ENCODE data around the gene DNAH7. TPM values are rescaled to one million over a fixed set of nuclear protein-coding genes. Genes with fewer than 3 reads are reported as not detected.
"Not testable (repeated sequence)": the region's sequence is repeated elsewhere in the genome, so short reads cannot be mapped to it uniquely, and the experiment has no call there.

Gene DNAH7
- total RNA-seq, 1 experiment from 2014 or later = 1.3 TPM

DNA sequence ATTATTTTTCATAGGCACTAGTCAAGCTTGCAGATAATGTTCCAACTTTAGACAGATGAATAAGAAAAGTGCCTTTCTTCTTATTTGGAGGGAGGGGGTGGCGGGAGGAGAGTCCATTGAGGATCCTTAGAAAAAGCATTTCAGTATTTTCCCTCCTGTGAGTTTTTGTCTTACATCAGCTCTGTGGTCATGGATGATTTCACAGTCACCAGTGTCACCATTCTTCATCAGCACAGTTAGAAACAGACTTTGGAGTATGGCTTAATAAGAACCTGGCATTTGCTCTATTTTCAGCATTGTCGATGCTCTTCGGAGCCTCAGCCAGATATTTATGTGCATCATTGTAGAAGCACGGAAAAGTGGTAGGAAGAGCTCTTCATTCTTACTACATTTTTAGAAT, 341.5 kb downstream of the DNAH7 start:
- DNase-seq (ENCODE audit: low read depth) = no peak

DNA sequence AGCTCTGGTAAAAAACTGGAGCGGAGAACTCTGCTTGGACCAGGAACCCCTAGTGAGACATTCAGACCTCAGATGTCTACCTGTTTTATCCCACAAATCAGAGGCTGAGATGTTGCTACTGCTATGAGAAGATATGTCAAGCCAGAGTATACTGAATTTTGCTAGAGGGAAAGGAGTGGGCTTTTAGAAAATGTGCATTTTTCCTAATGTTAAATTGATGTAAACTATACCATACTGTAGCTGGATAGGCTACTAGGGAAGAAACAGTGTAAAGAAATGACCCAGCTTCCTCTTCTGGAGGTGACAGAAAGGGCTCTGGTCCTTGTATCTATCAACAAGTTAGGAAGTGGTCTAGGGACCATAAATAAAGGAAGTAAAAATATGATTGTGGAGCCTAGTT, 346.6 kb downstream of the DNAH7 start:
- no peak for DNase-seq (ENCODE audit: low read depth)

DNA sequence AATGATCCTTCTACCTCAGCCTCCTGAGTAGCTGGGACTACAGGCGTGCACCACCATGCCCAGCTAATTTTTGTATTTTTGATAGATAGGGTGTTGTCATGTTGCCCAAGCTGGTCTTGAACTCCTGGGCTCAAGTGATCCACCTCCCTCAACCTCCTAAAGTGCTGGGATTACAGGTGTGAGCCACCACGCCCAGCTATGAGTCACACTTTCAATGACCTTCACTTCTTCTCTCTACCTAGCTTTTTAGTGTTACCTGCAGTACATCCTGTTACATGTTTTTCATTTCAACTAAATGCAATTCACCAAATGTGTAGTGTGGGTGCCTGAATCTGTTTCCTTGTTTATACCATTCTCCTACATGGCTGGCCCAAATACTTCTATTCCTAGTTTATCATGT, 347.6 kb downstream of the DNAH7 start:
- DNase-seq (ENCODE audit: low read depth) = no peak

DNA sequence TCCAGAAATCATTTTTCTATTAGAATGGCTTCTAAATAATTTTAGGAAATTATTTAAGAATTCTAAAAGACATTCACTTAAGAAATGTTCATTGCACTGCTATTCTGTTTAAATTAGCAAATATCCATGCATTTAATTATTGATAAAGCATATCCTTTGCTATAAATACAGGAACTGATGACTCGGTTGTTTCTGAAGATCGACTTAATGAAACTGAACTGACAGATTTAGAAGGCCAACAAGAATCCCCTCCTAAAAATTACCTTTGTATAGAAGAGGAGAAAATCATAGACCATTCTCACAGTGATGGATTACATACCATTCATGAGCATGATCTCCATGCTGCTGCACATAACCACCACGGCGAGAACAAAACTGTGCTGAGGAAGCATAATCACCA, 352.2 kb downstream of the DNAH7 start:
- no peak for DNase-seq (ENCODE audit: low read depth)

DNA sequence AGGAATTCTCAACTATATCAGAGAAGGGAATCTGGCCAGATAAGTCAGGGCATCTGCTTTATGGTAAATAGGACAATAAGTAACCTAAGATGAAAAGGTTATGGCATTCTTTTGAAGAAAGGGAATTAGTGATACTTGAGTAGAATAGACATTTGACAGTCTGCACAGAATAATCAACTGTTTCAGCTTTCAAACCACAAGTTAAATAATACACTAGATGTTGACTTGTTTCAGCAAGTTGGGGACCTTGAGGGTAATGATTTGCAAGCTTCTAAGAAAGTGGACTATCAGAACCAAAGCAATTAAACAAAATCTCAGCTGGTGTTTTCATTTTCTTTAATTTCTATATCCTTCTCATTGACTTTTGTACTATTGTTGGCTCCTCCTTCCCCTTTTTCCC, 357.2 kb downstream of the DNAH7 start:
- no peak for DNase-seq (ENCODE audit: low read depth)

DNA sequence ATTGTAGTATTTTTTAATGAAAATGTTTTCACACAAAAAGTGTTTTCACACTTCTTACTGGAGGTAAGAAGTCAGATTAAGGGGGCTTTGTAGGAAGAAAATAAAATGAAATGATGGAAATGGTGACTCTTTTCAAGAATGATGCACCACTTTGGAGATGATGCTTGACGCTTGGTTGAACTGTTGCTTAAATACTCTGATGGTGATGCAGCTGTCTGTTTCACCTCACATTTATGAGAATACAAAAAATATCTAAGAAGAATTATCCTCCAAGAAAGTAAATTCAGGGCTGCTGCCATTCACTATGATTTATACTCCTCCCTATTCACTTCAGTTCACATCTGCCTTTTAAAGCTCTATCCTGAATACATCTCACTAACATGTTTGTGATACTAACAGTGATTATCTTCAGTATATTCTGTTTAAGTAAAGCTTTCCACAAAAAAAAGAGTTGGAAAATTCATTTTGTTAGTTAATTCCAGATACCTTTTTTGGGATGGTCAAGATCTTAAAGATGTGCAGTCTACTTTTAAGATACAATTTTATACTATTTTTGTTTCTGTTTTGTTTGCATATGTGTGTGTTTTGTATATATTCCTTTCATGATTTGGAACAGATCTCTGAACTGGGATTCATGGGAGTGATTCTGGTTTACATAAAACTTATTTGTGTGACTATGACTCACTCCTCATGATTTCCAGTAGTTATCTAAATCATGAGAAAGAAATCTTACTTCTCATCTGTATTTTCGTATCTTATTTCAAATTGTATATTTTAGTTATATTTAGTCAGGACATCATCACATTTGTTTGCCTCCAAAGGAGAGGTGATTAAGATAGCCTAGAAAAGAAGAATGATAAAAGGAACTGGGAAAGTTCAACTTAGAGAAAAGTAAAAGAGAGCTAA, 358.5 kb downstream of the DNAH7 start:
- peak; percentile 21 for DNase-seq (ENCODE audit: low read depth)

DNA sequence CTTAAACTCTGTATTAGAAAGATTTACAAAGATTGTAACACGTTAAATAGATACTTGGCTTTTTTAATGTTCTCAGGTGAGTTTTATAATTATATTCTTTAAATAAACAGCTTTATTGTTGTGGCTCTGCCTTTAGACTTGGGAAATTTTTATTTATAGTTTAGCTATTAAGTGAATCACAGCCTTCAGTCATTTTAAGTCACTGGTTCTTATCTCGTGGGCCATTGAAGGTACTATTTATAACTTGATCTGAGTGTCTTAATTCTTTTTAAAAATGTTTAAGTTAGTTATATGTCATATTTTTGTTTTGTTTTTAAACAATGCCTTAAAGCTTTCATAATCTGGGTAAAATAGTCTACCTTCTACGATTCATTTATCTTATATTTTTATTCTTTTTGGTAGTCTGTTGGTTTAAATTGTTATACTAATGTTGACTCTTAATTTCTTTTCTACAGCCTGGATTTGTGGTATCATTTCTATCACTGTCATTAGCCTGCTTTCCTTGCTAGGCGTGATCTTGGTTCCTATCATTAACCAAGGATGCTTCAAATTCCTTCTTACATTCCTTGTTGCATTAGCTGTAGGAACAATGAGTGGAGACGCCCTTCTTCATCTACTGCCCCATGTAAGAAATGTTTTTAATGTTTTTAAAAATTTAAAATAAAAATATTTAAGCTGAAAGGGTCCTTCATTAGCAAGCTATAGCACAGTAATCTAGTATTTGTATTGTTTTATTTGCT, 362.3 kb downstream of the DNAH7 start:
- no peak for DNase-seq (ENCODE audit: low read depth)

DNA sequence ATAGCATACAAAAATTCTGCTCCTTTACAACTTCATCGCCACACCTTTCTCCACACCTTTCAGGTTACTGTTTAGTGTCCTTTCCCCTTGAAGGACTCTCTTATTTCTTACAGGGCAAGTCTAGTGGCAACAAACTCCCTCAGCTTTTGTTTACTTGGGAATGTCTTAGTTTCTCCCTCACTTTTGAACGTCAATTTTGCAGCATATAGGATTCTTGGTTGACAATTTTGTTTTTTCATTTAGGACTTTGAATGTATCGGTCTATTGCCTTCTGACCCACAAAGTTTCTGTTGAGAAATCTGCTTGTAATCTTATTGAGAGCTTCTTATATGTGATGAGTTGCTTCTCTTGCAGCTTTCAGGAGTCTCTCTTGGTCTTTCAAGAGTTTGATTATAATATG, 368.2 kb downstream of the DNAH7 start:
- DNase-seq (ENCODE audit: low read depth) = no peak

DNA sequence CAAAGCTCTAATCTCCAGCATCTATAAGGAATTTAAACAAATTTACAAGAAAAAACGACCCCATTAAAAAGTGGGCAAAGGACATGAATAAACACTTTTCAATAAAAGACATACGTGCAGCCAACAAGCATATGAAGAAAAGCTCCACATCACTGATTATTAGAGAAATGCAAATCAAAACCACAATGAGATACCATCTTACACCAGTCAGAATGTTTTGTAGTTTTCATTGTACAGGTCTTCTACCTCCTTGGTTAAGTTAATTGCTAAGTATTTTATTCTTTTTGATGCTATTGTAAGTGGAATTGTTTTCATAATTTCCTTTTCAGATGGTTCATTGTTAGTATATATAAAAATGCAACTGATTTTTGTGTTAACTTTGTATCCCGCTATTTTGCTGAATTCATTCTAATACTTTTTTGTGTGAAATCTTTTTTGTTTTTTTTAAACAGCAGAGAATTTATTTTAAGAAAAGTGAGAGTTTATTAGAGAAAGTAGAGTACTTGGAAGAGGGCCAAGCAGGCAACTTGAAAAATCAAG, 370.9 kb downstream of the DNAH7 start:
- no peak for DNase-seq (ENCODE audit: low read depth)

DNA sequence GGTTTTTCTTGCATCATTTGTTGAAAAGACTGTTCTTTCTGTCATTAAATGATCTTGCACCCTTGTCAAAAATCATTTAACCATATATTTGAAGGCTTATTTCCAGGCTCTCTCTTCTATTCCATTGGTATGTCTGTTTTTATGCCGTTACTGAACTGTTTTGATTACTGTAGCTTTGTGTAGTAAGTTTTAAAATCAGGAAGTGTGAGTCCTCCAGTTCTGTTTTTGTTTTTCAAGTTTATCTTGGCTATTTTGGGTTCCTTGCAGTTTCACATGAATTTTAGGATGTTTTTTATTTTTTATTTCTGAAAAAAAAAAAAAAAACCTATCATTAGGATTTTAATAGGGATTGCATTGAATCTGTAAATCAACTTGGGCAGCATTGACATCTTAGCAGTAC, 372.6 kb downstream of the DNAH7 start:
- DNase-seq (ENCODE audit: low read depth) = no peak

DNA sequence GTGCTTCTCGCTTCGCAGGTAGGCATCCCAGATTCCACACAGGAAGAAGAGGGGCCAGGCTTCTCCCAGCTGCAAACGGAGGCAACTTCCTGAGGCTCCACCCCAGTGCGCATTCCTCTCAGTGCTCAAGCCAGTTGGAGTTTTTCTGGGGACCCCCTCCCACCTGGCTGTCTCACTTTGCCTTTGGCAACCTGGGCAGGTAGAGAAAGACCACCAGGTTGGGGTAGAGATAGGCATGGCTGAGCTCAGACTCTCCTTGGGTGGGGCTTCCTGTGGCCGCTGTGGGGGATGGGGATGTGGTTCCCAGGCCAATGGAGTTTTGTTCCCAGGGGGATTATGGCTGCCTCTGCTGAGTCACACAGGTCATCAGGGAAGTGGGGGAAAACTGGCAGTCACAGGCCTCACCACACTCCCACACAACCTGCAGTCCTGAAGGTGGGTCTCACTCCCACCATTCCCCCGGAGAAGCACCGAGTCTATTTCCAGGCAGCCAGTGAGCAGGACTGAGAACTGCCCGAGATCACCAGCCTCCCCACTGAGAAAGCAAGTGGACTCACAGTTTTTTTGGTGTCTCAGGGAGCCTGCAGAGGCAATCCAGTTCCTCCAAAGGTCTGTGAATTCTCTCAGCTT, 373.5 kb downstream of the DNAH7 start:
- no peak for DNase-seq (ENCODE audit: low read depth)

DNA sequence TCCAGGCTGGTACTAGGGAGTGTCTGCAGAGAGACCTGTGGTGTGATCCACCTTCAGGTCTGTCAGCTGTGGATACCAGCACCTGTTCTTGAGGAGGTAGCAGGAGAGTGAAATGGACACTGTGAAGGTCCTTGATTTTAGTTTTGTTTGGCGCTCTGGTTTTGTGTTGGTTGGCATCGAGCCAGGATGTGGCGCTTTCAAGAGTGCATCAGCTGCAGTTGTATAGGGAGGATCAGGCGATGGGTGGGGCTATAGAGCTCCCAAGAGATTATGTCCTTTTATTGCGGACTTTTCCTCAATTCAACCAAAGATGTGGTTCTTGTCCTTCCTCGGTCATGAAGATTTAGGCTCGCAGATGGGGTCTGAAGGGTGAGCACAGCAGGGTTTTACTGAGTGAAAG, 374.1 kb downstream of the DNAH7 start:
- DNase-seq (ENCODE audit: low read depth) = no peak

DNA sequence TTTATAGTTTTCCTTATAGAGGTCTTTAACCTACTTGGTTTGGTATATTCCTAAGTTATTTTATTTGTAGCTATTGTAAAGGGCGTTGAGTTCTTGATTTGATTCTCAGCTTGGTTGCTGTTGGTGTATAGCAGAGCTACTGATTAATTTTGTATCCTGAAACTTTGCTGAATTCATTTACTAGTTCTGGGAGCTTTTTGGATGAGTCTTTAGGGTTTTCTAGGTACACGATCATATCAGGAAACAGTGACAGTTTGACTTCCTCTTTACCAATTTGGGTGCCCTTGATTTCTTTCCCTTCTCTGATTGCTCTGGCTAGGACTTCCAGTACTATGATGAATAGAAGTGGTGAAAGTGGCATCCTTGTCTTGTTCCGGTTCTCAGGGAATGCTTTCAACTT, 376.1 kb downstream of the DNAH7 start:
- DNase-seq (ENCODE audit: low read depth) = not testable (repeated sequence)

Other genes with a start within 250 kb of the DNAH7 start
- gene STK17B, start 102.7 kb upstream of the DNAH7 start, total RNA-seq (2014; rRNA removed; shearing (Covaris generic)) = 69.9 and 75.5 TPM in 2 replicates